Aorta (tissue), 5 donors: ENCODE data around the gene JADE2. TPM values are rescaled to one million over a fixed set of nuclear protein-coding genes. Genes with fewer than 3 reads are reported as not detected.

Source experiments
- ATAC-seq: fragments of 200-7000 bp; cut with Tn5 transposase; one replicate; pipeline ENCODE4 v1.9.1; 2022; ENCODE audit warnings: moderate library complexity; ENCODE audit not compliant: low FRiP score
- DNase-seq, 2 donors: peaks; one replicate each; pipeline ENCODE4 v3.0.0-alpha.2; 2020
- H3K27ac ChIP-seq, 2 donors: one replicate each; pipeline ENCODE4 v1.5.1; 2013; ENCODE audit warnings: low read length in 2 of 2, mild to moderate bottlenecking in 2 of 2, moderate library complexity in 2 of 2, control low read depth in 1 of 2, inconsistent platforms in 1 of 2, low read depth in 1 of 2
- H3K27me3 ChIP-seq, 2 donors: one replicate each; pipeline ENCODE4 v1.6.1; 2013; ENCODE audit warnings: control low read depth in 1 of 2, low read length in 1 of 2, mild to moderate bottlenecking in 1 of 2, moderate library complexity in 1 of 2; ENCODE audit not compliant: insufficient read depth in 2 of 2, control insufficient read depth in 1 of 2
- H3K36me3 ChIP-seq, 2 donors: one replicate each; pipeline ENCODE4 v1.6.1; 2013; ENCODE audit warnings: control low read depth in 1 of 2, low read length in 1 of 2, mild to moderate bottlenecking in 1 of 2; ENCODE audit not compliant: insufficient read depth in 2 of 2, control insufficient read depth in 1 of 2
- H3K4me1 ChIP-seq, 2 donors: one replicate each; pipeline ENCODE4 v1.6.1; 2013; ENCODE audit warnings: low read length in 2 of 2, control low read depth in 1 of 2, mild to moderate bottlenecking in 1 of 2, moderate library complexity in 1 of 2; ENCODE audit not compliant: insufficient read depth in 2 of 2, control insufficient read depth in 1 of 2
- H3K4me3 ChIP-seq, 2 donors: one replicate each; pipeline ENCODE4 v1.5.1; 2013; ENCODE audit warnings: low read length in 2 of 2, control low read depth in 1 of 2, mild to moderate bottlenecking in 1 of 2
- H3K9me3 ChIP-seq: one replicate; pipeline ENCODE4 v1.6.1; 2013; ENCODE audit warnings: mild to moderate bottlenecking, low read length; ENCODE audit not compliant: control insufficient read depth
- WGBS, 2 donors: extraction: QIAGEN DNeasy Blood & Tissue Kit; methylation state at CpG; one replicate each; pipeline ENCODE4 v1.1.7; 2013; 5-methylcytosine and 5-hydroxymethylcytosine counted together
- intact Hi-C, 2 donors: fragments of 100-400 bp; cut with DNase I; formaldehyde crosslinking; loops; one replicate each; pipeline versions ENCODE4 v1.14.2 to v1.15.0; 2022
- long read RNA-seq, 2 donors: library from polyadenylated mRNA; unstranded; transcript quantifications; one replicate each; pipeline ENCODE4 v2.0.0, GENCODE V29; 2020 to 2021
- polyA plus RNA-seq, 2 donors: library from polyadenylated mRNA; stranded (reverse); fragments of 200-250 nt; gene quantifications; one replicate each; pipeline ENCODE4 v1.2.3, GENCODE V29; 2013
- total RNA-seq, 2 donors: library from RNA; stranded (reverse); fragmentation: NEBNext Ultra II Directional; extraction: Animal tissue kit (Norgen Biotek cat#: 25700); gene quantifications; one replicate each; pipeline ENCODE4 v1.2.1, GENCODE V29; 2021
- donor health status: healthy with polysubstance abuse.
- donor health status: Bipolar disorder and iron deficiency.
- donor health status: DM: no; HTN: no; CAD: no.
- donor health status: DM: no; HTN: no; CAD: no.
- donor health status: DM: yes; HTN: yes; CAD: no.

The JADE2 gene
- total RNA-seq (10 to 100 TPM; 39.8 to 60.3 TPM), polyA plus RNA-seq (10 to 100 TPM in 1 of 2 donors, 1 to 10 TPM in 1; 6.1 to 11.7 TPM)
- long read RNA-seq, donor 1, partial matches to known transcripts, result 12 of 36 reads
- long read RNA-seq, donor 1, other reads (novel, unspliced or antisense), result 23 of 36 reads
- long read RNA-seq, donor 2, partial matches to known transcripts, result 2 of 19 reads
- long read RNA-seq, donor 2, other reads (novel, unspliced or antisense), result 16 of 19 reads

DNA sequence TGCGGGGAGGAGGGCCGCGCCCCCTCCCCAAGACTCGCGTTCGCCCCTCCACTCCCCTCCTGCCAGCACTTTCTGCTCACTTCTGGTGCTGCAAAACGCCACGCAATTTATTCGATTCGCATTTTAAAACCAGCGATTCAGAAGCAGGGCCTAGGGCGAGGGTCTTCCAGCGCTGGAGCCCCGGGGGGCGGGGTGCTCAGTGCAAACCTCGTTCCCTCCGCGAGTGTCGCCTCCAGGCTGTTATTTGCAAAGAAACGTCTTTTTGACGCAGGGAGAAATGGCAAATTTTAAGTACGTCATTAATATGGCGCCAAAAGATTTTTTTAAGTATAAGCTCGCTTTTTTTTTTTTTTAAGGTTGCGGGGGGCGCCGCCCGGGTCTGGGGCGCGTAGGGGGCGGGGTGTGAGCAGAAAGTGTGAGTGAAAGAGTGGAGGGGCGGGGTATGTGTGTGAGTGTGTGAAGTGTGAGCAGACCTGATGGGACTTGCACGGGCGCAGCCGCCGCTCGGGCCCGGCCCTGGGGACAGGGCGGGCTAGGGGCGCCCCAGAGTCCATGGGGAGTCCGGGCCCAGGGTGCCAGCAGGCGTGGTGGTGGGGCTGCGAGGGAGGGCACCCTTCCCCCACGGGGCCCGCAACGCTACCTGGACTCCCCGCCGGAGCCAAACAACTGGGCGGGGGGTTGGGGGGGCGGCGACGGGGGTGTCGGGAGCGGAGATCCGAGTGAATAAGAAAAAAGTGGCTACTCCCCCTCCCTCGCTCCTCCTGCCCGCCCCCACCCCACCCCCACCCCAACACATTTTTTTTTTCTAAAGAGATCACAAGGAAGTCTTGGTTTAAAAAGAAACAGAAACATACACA lies at the start of gene JADE2:
JADE2 (plus strand) TSS at position 845 of the 857 bp plus-strand sequence. CDS start 10,188 bp downstream, outside the sequence.
- Histone ChIP-seq H3K4me3 (peak within 1 kb of the TSS; percentile 86 to 94), H3K27ac (peak within 1 kb of the TSS; percentile 80 to 94), H3K27me3 (no peaks in the 10 kb centered on the region), H3K9me3 (no peaks in the 10 kb centered on the region), H3K36me3 (no peaks in the 10 kb centered on the region), H3K4me1 (peaks cover 3 to 6% of the 10 kb centered on the region in 2 donors)
- 0 to 1% methylated on average over 50 to 57 of the region's 57 CpGs for WGBS, 2 donors
- intact Hi-C loops, result loop anchor here (5.0 kb wide), 2 partner anchors 58 to 113 kb away; partner anchors contain the start of gene CDKN2AIPNL (in 1 of the 2)
- ATAC-seq (peak; percentile 63), DNase-seq (peak; percentile 83 to 84)

DNA sequence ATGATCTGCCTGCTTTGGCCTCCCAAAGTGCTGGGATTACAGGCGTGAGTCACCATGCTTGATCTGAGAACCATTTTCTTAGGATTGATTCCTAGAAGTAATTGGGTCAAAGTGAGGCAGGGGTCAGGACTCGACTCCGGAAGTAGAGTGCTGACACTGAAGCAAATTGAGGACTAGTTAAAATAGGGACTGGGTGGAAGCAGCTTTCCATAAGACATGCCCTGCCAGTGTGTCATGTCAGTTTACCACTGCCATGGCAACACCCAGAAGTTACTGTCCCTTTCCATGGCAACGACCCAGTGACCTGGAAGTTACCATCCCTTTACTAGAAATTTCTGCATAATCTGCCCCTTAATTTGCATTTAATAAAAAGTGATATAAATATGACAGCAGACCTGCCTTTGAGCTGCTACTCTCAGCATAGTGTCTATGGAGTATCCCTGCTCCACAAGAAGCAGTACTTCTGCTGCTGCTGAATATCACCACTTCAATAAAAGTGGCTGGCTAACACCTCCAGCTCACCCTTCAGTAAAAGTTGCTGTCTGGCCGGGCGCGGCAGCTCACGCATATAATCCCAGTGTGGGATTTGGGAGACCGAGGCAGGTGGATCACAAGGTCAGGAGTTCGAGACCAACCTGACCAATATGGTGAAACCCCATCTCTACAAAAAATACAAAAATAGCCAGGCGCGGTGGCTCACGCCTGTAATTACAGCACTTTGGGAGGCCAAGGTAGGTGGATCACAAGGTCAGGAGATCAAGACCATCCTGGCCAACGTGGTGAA lies 47.8 kb upstream of the JADE2 start:
- 87 to 88% methylated on average over 14 of the region's 14 CpGs for WGBS, 2 donors
- intact Hi-C loops, result no loop called here
- H3K4me3 ChIP-seq, result no peak overlapping the region
- no peaks in the 10 kb centered on the region for H3K27me3 ChIP-seq
- no peaks in the 10 kb centered on the region for H3K36me3 ChIP-seq
- H3K27ac ChIP-seq, result no peak overlapping the region
- no peak for ATAC-seq
- peak in 1 of 2 donors; percentile 37 for DNase-seq
- H3K4me1 ChIP-seq, result no peaks in the 10 kb centered on the region
- H3K9me3 ChIP-seq, result no peaks in the 10 kb centered on the region

DNA sequence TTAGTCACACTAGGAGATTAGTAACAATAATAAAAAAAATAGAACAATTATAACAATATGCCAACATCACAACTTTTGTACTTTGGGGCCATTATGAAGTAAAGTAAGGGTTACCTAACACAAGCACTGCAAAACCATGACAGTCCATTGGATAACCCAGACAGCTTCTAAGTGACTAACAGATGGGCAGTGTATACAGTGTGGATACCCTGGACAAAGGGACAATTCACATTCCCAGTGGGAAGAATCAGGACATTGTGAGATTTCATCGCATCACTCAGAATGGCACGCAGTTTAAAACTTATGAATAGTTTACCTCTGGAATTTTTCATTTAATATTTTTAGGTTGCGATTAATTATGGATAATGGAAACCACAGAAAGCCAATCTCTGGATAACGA lies 45.6 kb upstream of the JADE2 start:
- ATAC-seq (no peak), DNase-seq (no peak)
- intact Hi-C loops, result no loop called here
- Histone ChIP-seq H3K4me3 (no peak overlapping the region), H3K4me1 (no peaks in the 10 kb centered on the region), H3K27me3 (no peaks in the 10 kb centered on the region), H3K9me3 (no peaks in the 10 kb centered on the region), H3K36me3 (no peaks in the 10 kb centered on the region), H3K27ac (no peak overlapping the region)
- WGBS, 2 donors, result 89 to 92% methylated on average over 4 of the region's 4 CpGs

DNA sequence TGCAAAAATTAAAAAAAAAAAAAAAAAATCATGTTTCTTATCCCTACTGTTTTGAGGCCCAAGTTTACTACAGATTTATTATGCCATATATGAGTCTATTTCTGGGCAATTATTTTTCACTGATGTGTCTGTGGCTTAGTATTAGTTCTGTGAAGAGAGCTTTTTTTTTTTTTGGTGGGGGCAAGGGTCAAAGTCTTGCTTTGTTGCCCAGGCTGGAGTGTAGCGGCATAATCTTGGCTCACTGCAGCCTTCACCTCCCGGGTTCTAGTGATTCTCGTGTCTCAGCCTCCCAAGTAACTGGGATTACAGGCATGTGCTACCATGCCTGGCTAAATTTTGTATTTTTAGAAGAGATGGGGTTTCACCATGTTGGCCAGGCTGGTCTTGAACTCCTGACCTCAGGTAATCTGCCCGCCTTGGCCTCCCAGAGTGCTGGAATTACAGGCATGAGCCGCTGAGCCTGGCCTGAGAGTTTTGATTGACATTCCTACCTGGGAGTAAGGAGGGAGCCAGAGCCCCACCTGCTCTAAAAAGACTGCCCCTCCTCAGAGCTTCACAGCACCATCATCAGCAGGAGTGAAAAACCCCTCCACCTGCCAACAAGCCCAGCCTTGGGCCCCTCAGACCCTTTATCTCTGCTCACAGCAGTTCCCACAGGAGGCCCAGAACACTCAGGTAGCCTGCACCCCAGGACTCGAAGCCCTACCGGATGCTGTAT lies 36.1 kb upstream of the JADE2 start:
- H3K27me3 ChIP-seq, result no peaks in the 10 kb centered on the region
- H3K27ac ChIP-seq, result no peak overlapping the region
- H3K4me1 ChIP-seq, result no peaks in the 10 kb centered on the region
- intact Hi-C loops, result no loop called here
- DNase-seq (peak in 1 of 2 donors; percentile 23), ATAC-seq (no peak)
- H3K9me3 ChIP-seq, result no peaks in the 10 kb centered on the region
- no peaks in the 10 kb centered on the region for H3K36me3 ChIP-seq
- WGBS, 2 donors, result 91 to 96% methylated on average over 7 of the region's 7 CpGs
- H3K4me3 ChIP-seq, result no peak overlapping the region

DNA sequence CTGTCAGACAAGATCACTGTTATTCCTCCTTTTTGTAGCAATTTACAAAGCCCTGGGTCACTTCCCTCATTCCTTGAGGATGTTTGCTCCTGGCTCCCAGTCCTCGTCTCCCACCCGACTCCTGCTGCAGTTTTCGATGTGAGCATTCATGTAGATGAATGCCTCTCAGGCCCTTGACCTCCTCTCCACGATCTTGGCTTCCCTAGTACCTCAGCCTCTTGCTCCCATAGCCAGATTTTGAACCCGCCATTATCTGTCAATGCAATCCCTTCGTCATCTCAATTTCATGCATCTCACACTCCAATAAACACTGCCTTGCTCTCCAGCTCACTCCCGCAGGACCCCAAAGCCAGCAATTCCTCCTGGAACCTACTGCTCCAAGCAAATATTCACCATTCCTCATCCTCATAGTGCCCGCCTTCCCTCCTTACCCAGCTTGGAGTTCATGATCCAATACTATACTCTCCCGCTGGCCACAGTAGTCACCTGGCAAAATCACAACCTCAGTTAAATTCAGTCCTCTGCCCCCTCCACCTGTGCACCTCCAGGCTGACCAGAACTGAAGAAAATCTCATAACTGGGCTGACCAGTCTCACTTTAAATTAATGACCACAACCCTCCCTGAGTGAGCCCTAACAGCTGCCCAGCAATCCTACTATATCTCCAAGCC lies 35.1 kb upstream of the JADE2 start:
- no peak overlapping the region for H3K27ac ChIP-seq
- intact Hi-C loops, result no loop called here
- DNase-seq, result peak in 1 of 2 donors; percentile 23
- H3K4me3 ChIP-seq, result no peak overlapping the region
- WGBS, 2 donors, result 79 to 85% methylated on average over 9 of the region's 9 CpGs
- no peaks in the 10 kb centered on the region for H3K9me3 ChIP-seq
- no peaks in the 10 kb centered on the region for H3K4me1 ChIP-seq
- no peaks in the 10 kb centered on the region for H3K36me3 ChIP-seq
- ATAC-seq, result no peak
- H3K27me3 ChIP-seq, result no peaks in the 10 kb centered on the region

DNA sequence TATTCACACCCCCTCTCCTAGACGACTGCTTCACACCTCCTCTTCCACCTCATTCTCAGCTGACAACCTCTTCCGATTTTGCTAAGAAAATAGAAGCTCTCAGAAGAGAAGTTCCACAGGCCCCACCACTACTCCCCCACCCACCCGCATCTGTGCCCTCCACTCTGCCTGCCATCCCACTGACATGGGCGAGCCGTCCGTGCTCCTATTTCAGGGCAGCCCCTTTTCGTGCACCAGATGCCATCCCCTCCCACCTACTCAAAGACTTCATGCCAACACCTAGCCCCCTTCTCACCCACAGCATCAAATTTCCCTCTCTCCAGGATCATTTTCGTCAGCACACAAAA lies 34.6 kb upstream of the JADE2 start:
- no peaks in the 10 kb centered on the region for H3K4me1 ChIP-seq
- no peak overlapping the region for H3K4me3 ChIP-seq
- WGBS, 2 donors, result 78 to 82% methylated on average over 8 of the region's 8 CpGs
- no peaks in the 10 kb centered on the region for H3K9me3 ChIP-seq
- ATAC-seq (no peak), DNase-seq (peak in 1 of 2 donors; percentile 59)
- H3K27ac ChIP-seq, result no peak overlapping the region
- intact Hi-C loops, result no loop called here
- no peaks in the 10 kb centered on the region for H3K36me3 ChIP-seq
- H3K27me3 ChIP-seq, result no peaks in the 10 kb centered on the region

DNA sequence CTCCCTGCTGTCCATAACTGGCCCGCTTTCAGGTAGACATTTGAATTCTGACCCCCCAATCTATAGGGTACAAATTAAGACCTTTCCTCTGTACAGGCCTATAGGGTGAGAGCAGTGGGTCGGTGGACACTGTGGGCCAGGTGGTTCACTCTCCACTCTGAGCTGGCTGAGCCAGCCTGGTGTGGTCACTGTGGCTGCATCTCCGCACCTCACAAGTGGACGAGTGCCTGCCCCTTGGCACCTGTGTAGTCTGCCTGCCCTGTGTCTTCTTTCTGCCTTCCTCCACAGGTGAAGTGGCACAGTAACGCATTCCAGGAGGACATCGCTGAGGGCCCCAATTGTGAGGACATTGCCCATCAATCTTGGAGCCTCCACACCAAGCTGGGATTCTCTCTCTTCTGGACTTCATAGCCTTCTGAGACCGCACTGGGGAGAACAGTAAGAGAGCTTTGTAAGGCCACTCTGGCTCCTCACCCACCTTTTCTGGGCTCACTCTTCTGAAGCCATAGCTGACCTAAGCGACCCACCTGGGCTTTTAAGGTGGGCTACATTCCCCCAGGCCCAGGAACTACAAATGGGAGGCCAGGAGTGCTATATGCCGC lies 33.5 kb upstream of the JADE2 start:
- H3K36me3 ChIP-seq, result no peaks in the 10 kb centered on the region
- intact Hi-C loops, result no loop called here
- H3K9me3 ChIP-seq, result no peaks in the 10 kb centered on the region
- no peak for ATAC-seq
- 94 to 96% methylated on average over 9 of the region's 9 CpGs for WGBS, 2 donors
- H3K27ac ChIP-seq, result no peak overlapping the region
- no peak overlapping the region for H3K4me3 ChIP-seq
- DNase-seq, result peak in 1 of 2 donors; percentile 40
- no peaks in the 10 kb centered on the region for H3K4me1 ChIP-seq
- no peaks in the 10 kb centered on the region for H3K27me3 ChIP-seq
